A549 treated with AZD2906 at 1 μM for 4 hours (cell line): ENCODE measurements around the gene NLRP1. TPM values are rescaled to one million over a fixed set of nuclear protein-coding genes. Genes with fewer than 3 reads are reported as not detected.

Experiments
- total RNA-seq: library from RNA; stranded (reverse); fragments of 200-300 nt; extraction: Qiagen RNA extraction; gene quantifications from 5 replicates; pipeline ENCODE4 v1.2.3, GENCODE V29; 2022

Gene NLRP1
- 2.5 to 3.4 TPM (median 2.7 TPM) in 5 replicates for total RNA-seq

DNA sequence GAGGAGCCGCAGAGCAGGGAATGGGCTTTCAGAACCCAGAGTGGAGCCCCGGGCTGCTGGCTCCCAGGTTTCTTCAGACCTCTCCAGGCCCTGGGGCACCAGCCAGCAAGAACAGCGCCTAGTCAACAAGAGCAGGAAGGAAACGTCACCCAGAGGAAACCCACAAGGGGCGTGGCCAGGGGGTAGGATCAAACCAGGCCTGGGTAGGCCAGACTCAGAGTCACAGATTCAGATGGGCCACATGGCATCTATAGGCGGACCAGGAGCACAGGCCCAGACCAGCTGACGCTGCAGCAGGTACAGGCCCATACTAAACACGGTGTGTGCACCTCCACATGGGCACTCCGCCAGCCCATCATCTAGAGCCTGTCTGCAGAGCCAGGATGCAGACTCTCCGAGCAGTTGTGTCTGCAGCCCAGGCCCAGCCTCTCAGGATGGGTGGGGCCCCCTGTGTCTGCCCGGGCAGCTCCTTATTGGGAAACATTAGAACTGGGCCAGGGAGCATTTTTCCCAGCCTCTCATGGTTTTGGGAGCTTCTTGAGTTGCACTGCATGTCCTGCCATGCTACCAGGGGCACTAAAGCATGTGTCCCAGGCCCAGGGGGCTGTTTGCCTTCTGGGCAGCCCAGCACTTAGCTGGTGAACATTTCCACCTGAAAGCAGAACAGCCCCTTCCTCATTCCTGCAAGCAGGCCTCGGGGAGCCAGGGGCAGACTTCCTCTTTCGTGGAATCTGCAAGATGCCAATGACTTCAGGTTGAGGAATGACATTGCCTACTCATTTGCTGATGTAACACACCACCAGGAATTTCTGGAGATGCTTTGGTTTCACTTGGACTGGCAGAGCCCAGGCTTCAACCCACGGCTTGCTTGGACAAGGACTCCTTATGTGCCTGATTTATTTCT, at the start of gene NLRP1:
NLRP1 (minus strand) TSS at position 127 of the 904 bp plus-strand sequence. CDS start 552 bp downstream, outside the sequence.

DNA sequence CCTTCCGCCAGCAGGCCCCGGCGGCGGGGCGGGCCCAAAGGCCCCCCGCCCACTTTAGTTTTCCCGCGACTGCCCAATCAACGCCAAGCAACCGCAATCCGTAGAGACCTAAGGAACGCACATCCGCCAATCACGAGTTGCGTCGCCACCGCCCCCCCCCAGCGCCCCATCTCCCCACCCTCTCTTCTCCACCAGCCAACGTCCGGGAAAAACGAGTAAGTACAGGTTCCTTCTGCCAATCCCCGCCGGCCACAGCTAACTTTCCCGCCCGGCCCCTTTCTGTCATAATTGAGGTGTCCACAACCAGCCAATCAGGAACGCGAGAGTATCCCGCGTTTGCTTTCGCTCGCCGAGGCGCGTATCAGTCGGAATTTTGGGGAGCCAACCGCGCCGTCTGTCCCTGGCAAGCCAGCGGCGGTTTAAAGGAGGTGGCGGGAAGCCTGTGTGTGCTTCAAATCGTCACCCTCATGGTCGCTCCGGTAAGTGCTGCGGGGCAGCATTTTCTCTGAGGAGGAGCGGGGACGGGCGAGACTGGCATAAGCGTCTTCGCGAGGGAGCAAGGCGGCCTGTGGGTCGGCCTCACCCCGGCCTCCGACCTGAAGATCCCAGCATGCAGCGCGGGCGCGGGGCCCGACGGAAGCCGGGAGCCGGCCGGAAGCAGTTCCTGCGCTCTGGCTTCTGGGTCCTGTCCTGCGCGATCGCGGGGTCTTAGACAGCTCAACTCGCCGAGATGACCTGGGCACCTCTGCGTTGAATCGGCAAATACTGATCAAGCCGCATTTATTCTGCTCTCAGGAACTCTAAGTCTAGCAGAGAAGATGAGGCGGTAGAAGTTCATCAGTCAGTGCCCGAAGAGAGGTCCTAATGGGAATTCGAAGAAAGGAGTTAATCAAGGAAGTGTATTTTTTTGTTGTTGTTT, 97.8 kb downstream of the NLRP1 start, which contains the start of gene MIS12:
MIS12 (plus strand) TSS at position 361 of the 919 bp plus-strand sequence. CDS start 2,297 bp downstream, outside the sequence.

DNA sequence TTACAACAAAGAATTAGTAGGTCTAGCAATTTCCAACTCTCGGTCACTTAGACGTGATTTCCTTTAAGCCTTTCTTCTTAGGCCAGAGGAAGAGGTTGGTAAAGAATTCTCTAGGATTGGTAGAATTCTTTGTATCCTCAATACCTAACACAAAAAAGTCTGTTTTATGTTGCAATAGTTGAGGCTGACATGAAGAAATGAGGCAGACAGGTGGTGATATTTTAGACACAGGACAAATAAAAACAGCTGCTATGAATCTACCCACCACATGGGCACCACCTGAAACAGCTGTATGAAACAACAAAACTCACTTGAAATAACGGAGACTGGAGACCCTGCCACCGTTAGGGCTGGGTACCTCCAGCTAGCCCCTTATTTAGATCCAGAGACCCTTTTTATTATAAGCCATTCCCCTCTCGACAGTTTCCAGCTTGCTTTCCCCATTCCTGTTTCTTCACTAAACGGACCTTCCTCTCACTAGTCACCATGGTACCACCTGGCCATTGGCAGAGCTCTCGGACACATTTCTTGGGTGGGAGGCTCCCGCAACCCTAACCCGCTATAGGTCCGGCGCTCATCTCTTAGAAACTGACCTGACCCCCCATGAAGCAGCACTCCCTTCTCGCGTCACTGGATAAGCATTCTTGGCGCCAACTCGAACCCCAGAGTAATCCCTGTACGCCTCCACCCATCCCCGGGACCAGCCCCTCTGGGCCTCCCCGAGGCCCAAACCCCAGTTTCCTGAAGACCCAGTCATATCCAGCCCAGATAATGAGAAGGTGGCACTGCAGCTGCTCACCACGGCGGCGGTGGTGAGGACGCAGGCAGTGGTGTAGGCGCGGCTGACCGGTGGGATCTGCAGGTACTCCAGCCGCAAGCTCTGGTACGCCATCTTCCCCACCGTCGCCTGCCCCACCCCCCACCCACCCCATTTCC, 98.8 kb downstream of the NLRP1 start, which contains the start of gene DERL2:
DERL2 (minus strand) TSS at position 909 of the 936 bp plus-strand sequence; CDS start at position 892, 17 bp downstream.

Other genes starting within 250 kb of the NLRP1 start
- gene NUP88, start 164.8 kb downstream of the NLRP1 start, total RNA-seq = 64.8 to 102 TPM (median 75.9 TPM) in 5 replicates
- gene RPAIN, start 164.3 kb downstream of the NLRP1 start, total RNA-seq = 30.8 to 46.8 TPM (median 32.4 TPM) in 5 replicates
- gene C1QBP, start 145.4 kb downstream of the NLRP1 start, total RNA-seq = 486 to 571 TPM (median 539 TPM) in 5 replicates
- gene DHX33, start 115.5 kb downstream of the NLRP1 start, total RNA-seq = 24.4 to 28.6 TPM (median 27.9 TPM) in 5 replicates
- gene DERL2, start 98.3 kb downstream of the NLRP1 start, total RNA-seq = 90.6 to 112 TPM (median 107 TPM) in 5 replicates
- gene MIS12, start 97.9 kb downstream of the NLRP1 start, total RNA-seq = 13.8 to 16.5 TPM (median 14.9 TPM) in 5 replicates